Neural crest cell (in vitro differentiated cells): Measurements from ENCODE around the gene IGLL5. TPM values are rescaled to one million over a fixed set of nuclear protein-coding genes. Genes with fewer than 3 reads are reported as not detected.

ENCODE experiments used
- DNase-seq: peaks from one replicate; pipeline ENCODE4 v3.0.0; 2021; ENCODE audit warnings: low read depth, mixed read lengths, low spot score
- H3K27ac Mint-ChIP-seq: one replicate; pipeline ENCODE4 v1.8.0; 2021; ENCODE audit warnings: mild to moderate bottlenecking, mixed read lengths; ENCODE audit not compliant: unreplicated experiment
- H3K27me3 Mint-ChIP-seq: 2 replicates; pipeline ENCODE4 v1.8.0; 2021; ENCODE audit warnings: low read depth, mild to moderate bottlenecking, mixed read lengths
- H3K36me3 Mint-ChIP-seq: 2 replicates; pipeline ENCODE4 v1.8.0; 2021; ENCODE audit warnings: low read depth, mild to moderate bottlenecking, mixed read lengths
- H3K4me1 Mint-ChIP-seq: 2 replicates; pipeline ENCODE4 v1.8.0; 2021; ENCODE audit warnings: mixed read lengths
- H3K4me3 Mint-ChIP-seq: one replicate; pipeline ENCODE4 v1.8.0; 2021; ENCODE audit warnings: mild to moderate bottlenecking, mixed read lengths
- H3K9me3 Mint-ChIP-seq: 2 replicates; pipeline ENCODE4 v1.8.0; 2021; ENCODE audit warnings: mixed read lengths
- total RNA-seq: library from RNA; stranded (reverse); gene quantifications from 2 replicates; pipeline ENCODE4 v1.2.1, GENCODE V29; 2021
- TF ChIP-seq, protein P1 (sequence below): fragments of 200-600 bp; sonication (generic); conservative IDR thresholded peaks from 2 replicates; pipeline ENCODE4 v1.5.0; 2021; ENCODE audit warnings: antibody characterized with exemption, mild to moderate bottlenecking

IGLL5 gene
- total RNA-seq, 1 donor from 2014 or later: not detected

DNA sequence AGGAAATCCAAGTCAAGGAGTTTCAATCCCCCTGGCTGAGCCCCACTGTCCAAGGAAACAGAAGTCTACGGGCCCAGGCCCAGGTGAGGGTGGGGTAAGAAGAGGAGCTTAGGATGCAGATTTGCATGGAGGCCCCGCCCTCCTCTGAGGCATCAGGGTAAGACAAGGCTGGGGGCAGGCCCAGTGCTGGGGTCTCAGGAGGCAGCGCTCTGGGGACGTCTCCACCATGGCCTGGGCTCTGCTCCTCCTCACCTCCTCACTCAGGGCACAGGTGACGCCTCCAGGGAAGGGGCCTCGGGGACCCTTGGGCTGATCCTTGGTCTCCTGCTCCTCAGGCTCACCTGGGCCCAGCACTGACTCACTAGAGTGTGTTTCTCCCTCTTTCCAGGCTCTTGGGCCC is 31.3 kb upstream of the IGLL5 start:
- no peaks in the 10 kb centered on the region for H3K36me3 Mint-ChIP-seq
- H3K4me3 Mint-ChIP-seq: no peak overlapping the region
- no peak for DNase-seq
- TF ChIP-seq, protein P1, sequence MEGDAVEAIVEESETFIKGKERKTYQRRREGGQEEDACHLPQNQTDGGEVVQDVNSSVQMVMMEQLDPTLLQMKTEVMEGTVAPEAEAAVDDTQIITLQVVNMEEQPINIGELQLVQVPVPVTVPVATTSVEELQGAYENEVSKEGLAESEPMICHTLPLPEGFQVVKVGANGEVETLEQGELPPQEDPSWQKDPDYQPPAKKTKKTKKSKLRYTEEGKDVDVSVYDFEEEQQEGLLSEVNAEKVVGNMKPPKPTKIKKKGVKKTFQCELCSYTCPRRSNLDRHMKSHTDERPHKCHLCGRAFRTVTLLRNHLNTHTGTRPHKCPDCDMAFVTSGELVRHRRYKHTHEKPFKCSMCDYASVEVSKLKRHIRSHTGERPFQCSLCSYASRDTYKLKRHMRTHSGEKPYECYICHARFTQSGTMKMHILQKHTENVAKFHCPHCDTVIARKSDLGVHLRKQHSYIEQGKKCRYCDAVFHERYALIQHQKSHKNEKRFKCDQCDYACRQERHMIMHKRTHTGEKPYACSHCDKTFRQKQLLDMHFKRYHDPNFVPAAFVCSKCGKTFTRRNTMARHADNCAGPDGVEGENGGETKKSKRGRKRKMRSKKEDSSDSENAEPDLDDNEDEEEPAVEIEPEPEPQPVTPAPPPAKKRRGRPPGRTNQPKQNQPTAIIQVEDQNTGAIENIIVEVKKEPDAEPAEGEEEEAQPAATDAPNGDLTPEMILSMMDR: no peak
- H3K9me3 Mint-ChIP-seq: no peaks in the 10 kb centered on the region
- H3K4me1 Mint-ChIP-seq: peaks cover 26% of the 10 kb centered on the region
- H3K27me3 Mint-ChIP-seq: peaks cover 67% of the 10 kb centered on the region
- H3K27ac Mint-ChIP-seq: peak overlapping the region; percentile 83

DNA sequence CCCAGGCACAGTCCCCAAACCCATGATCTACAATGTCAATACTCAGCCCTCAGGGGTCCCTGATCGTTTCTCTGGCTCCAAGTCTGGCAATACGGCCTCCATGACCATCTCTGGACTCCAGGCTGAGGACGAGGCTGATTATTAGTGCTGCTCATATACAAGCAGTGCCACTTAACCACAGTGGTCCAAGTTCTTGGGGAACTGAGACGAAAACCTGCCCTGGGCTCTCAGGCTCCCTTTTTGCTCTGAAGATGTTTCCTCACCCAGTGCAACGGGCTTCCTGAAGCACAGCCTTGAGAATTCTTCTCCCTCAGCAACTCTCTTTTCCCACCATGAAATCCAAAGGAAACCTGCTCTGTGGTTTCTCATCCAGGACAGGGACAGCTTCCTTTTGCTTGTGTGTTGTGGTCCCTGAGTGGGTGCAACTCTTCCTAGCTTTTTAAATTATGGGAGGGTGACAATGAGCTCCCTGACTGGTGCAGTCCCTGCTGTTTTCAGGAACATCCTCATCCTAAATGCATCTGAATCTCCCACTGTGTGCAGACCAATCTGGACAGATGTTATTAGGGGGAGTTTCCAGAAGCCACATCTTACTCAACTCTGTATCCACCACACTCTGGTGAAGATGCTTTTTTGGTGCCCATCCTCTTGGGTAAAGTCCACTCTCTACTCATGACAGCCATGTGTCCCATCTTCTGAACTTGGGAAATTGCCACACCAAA is 30.6 kb upstream of the IGLL5 start:
- no peak overlapping the region for H3K4me3 Mint-ChIP-seq
- TF ChIP-seq, protein P1: no peak
- H3K9me3 Mint-ChIP-seq: no peaks in the 10 kb centered on the region
- H3K27me3 Mint-ChIP-seq: peaks cover 67% of the 10 kb centered on the region
- peak overlapping the region; percentile 83 for H3K27ac Mint-ChIP-seq
- no peak for DNase-seq
- no peaks in the 10 kb centered on the region for H3K36me3 Mint-ChIP-seq
- peaks cover 26% of the 10 kb centered on the region for H3K4me1 Mint-ChIP-seq

DNA sequence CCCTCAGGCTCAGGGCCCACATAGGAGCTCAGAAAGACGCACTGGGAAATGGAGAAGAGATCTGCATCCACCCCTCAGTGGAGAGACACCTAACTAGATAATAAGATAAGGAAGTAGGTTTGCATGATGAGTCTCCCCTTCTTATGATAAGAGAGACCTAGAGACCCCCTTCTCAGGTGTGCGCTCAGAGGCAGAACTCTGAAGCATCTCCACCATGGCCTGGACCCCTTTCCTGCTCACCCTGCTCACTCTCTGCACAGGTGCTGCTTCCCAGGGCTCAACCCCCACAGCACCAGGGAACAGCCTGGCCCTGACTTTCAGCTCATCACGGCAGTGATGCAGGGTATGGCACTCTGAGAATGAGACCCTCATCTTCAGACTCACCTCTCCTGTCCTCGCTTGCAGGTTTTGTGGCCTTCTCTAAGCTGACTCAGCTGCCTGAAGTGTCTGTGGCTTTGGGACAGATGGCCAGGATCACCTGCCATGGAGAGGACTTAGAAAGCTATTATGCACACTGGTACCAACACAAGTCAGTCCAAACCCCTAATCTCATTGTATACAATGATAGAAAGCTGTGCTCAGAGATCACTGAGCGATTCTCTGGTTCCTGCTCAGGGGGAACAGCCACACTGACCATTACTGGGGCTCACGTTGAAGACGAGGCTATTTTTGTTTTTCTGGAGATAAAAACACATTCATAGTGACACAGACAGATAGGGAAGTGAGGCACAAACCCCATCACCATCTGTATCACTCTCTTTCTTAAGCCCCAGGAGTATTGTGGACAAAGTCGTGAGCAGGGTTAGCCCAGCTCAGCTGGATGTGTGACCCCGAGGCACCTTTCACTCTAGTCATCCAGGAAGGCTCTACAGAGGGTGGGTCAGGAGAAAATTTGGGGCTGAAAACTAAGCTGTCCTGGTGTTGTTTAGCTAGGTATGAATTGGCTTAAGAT is 29.7 kb upstream of the IGLL5 start:
- H3K4me1 Mint-ChIP-seq: peaks cover 26% of the 10 kb centered on the region
- no peak overlapping the region for H3K4me3 Mint-ChIP-seq
- no peaks in the 10 kb centered on the region for H3K9me3 Mint-ChIP-seq
- H3K27ac Mint-ChIP-seq: no peak overlapping the region
- no peak for DNase-seq
- TF ChIP-seq, protein P1: no peak
- peaks cover 65% of the 10 kb centered on the region for H3K27me3 Mint-ChIP-seq
- no peaks in the 10 kb centered on the region for H3K36me3 Mint-ChIP-seq

DNA sequence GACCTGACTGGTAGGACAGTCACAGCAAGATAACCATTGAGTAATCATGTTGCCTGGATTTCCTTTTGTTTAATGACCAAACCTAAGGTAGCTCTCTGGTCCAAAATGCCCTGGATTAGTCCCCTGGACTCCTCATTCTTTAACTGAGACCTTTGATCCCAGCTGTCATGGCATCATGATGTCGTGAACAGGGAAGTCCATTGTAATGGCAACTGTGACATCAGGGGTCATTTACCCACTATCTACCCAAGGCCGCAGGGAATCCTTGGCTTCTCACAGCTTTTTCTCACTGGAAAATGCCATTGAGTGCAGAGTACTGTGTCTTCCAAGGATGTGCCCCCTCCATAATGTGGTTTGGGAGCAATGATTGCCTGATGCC is 29.1 kb upstream of the IGLL5 start:
- Mint-ChIP-seq H3K4me3 (no peak overlapping the region), H3K36me3 (no peaks in the 10 kb centered on the region), H3K9me3 (no peaks in the 10 kb centered on the region), H3K27ac (no peak overlapping the region), H3K27me3 (peaks cover 65% of the 10 kb centered on the region), H3K4me1 (peaks cover 26% of the 10 kb centered on the region)
- TF ChIP-seq, protein P1: no peak
- no peak for DNase-seq

DNA sequence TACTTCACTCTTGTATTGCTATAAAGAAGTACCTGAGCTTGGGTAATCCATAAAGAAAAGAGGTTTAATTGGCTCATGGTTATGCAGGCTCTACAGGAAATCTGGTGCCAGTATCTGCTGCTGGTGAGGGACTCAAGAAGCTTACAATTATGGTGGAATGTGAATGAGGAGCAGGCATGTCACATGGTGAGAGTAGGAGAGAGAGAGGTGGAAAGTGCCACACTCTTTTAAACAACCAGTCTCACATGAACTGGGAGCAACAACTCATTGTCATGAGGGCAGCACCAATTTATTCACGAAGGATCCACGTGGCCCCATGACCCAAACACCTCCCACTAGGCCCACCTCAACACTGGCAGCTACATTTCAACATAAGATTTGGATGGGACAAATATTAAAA is 24.6 kb upstream of the IGLL5 start:
- no peak for DNase-seq
- H3K9me3 Mint-ChIP-seq: no peaks in the 10 kb centered on the region
- no peaks in the 10 kb centered on the region for H3K36me3 Mint-ChIP-seq
- peaks cover 84% of the 10 kb centered on the region for H3K27me3 Mint-ChIP-seq
- TF ChIP-seq, protein P1: no peak
- H3K27ac Mint-ChIP-seq: no peak overlapping the region
- peaks cover 24% of the 10 kb centered on the region for H3K4me1 Mint-ChIP-seq
- H3K4me3 Mint-ChIP-seq: no peak overlapping the region
